ENCODE data around the gene MMP24. TPM values are rescaled to one million over a fixed set of nuclear protein-coding genes. Genes with fewer than 3 reads are reported as not detected.

Gene MMP24
- total and polyA plus RNA-seq, 2 experiments from 2014 or later = 2.0 to 27.3 TPM

- H3K27ac ChIP-seq (ENCODE audit: low read depth) = no peak overlapping the region
- no peaks in the 10 kb centered on the region for H3K36me3 ChIP-seq (ENCODE audit: insufficient read depth)
- H3K4me2 ChIP-seq = no peak overlapping the region
- H3F3A ChIP-seq (replicated peaks; ENCODE audit: low read depth) = no peaks in the 10 kb centered on the region
- DNase-seq (ENCODE audit: low spot score) = no peak
- H3K9me3 Mint-ChIP-seq = no peaks in the 10 kb centered on the region
- peaks cover 10% of the 10 kb centered on the region; the same call in 2 of the 3 replicates for H3K4me1 Mint-ChIP-seq
- H3K27me3 ChIP-seq (ENCODE audit: insufficient read depth) = no peaks in the 10 kb centered on the region
- no peak overlapping the region for H3K27ac Mint-ChIP-seq
- H3K4me1 ChIP-seq (ENCODE audit: insufficient read depth) = peaks cover 8% of the 10 kb centered on the region
- TF ChIP-seq ZNF114 (CRISPR knock-in tag; IDR thresholded peaks at IDR 0.05) (no peak), CTCF (conservative IDR thresholded peaks at IDR 0.05; ENCODE audit: low read depth in 2 of 2) (no peak), NANOG (IDR thresholded peaks at IDR 0.05; ENCODE audit: borderline replicate concordance) (no peak), CREB1 (CRISPR knock-in tag; IDR thresholded peaks at IDR 0.05; ENCODE audit: low read depth) (no peak), ETS1 (IDR thresholded peaks at IDR 0.05) (no peak), JUNB (IDR thresholded peaks at IDR 0.05; ENCODE audit: unreplicated experiment) (no peak), ZNF462 (CRISPR knock-in tag; IDR thresholded peaks at IDR 0.05) (no peak), EZH2phosphoT487 (IDR thresholded peaks at IDR 0.05; ENCODE audit: unreplicated experiment) (no peak), STAT1 (IDR thresholded peaks at IDR 0.05; ENCODE audit: unreplicated experiment) (no peak), POLR2AphosphoS5 (IDR thresholded peaks at IDR 0.05; ENCODE audit: low read depth) (no peak), EZH2 (IDR thresholded peaks at IDR 0.05; ENCODE audit: low read depth, unreplicated experiment) (no peak), ZNF331 (CRISPR knock-in tag; IDR thresholded peaks at IDR 0.05; ENCODE audit: low read depth) (no peak), REST (IDR thresholded peaks at IDR 0.05; ENCODE audit: unreplicated experiment) (no peak)
- ATAC-seq = no peak
- H3K27me3 Mint-ChIP-seq (ENCODE audit: insufficient read depth, low read depth, poor library complexity) = peaks cover 7% of the 10 kb centered on the region
- no peaks in the 10 kb centered on the region for H3K79me2 ChIP-seq (replicated peaks; ENCODE audit: insufficient read depth)
- H3K36me3 Mint-ChIP-seq (ENCODE audit: low read depth) = no peaks in the 10 kb centered on the region
- no peaks in the 10 kb centered on the region for H3K9me2 ChIP-seq (ENCODE audit: insufficient read depth)
- no peak overlapping the region for H3K4me3 ChIP-seq
- no peak overlapping the region for H3K4me3 Mint-ChIP-seq
- H4K20me1 ChIP-seq (replicated peaks; ENCODE audit: insufficient read depth) = no peaks in the 10 kb centered on the region
- H2AFZ ChIP-seq = no peak overlapping the region
Measured at GRCh38 chr20:35240083-35240810, 13.8 kb downstream of the MMP24 start.

All from GM23338 (cell line).